AG10803 (cell line): ENCODE data around the gene LUZP2.
"Not testable (repeated sequence)": the region's sequence is repeated elsewhere in the genome, so short reads cannot be mapped to it uniquely, and the experiment has no call there.

Source experiments
- DNase-seq: peaks from one replicate; pipeline ENCODE4 v3.0.0; 2010; ENCODE audit warnings: low read depth
- H3K4me3 ChIP-seq: 2 replicates; pipeline ENCODE4 v1.5.1; 2011; ENCODE audit warnings: mild to moderate bottlenecking, low read length, control low read depth
- TF ChIP-seq, protein P1 (sequence below): conservative IDR thresholded peaks from 2 replicates; pipeline ENCODE4 v1.5.1; 2011; ENCODE audit warnings: mild to moderate bottlenecking, low read length, control low read depth, inconsistent platforms

The LUZP2 gene

DNA sequence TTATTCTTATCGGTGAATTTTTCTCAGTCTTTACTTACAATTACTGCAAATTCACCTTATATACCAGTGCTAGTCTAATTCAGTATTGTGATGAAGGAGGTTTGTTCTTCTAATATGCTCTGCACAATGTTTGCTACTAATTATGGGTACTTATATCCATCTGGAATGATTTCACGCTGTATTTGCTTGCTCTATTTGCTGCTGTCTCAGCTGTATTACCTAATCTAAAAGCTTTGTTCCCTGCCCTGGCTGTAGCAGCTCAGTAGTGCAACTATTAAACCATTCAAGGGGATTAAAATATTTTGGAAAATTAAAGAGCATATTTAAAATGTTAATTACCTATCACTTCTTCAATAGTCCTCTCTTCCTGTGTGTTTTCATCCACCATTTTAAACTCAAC, 375.3 kb downstream of the LUZP2 start:
- TF ChIP-seq, protein P1, sequence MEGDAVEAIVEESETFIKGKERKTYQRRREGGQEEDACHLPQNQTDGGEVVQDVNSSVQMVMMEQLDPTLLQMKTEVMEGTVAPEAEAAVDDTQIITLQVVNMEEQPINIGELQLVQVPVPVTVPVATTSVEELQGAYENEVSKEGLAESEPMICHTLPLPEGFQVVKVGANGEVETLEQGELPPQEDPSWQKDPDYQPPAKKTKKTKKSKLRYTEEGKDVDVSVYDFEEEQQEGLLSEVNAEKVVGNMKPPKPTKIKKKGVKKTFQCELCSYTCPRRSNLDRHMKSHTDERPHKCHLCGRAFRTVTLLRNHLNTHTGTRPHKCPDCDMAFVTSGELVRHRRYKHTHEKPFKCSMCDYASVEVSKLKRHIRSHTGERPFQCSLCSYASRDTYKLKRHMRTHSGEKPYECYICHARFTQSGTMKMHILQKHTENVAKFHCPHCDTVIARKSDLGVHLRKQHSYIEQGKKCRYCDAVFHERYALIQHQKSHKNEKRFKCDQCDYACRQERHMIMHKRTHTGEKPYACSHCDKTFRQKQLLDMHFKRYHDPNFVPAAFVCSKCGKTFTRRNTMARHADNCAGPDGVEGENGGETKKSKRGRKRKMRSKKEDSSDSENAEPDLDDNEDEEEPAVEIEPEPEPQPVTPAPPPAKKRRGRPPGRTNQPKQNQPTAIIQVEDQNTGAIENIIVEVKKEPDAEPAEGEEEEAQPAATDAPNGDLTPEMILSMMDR, result no peak
- no peak for DNase-seq
- no peak overlapping the region for H3K4me3 ChIP-seq

DNA sequence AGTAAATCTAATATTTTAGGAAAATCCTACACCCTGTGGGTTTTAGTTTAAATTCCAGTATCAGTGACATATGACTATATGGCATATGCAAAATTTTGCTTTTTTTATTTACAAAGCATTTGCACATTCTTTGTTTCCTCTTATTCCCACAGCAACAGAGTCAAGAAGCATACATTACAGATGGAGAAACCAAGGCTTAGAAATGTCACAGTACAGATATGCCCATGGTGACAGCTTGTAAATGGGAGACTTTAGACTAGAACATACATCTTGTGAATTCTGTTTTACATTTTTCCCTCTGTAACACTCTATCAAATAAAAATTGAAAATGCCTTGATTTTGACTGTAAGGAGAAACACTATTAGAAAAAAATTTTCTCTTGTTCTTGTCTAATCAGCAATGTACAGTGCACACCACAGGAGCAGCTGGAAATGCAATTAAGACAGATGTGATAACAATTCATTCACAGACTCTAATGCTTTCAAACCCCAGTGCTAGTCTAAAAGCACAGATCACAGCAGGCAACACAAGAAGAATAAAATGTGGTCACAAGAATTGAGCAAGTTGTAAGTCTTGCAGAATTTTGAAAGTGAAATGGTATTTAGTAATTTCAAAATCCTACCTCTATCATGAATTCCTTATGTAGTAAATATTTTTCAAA, 375.9 kb downstream of the LUZP2 start:
- TF ChIP-seq, protein P1, result no peak
- no peak for DNase-seq
- no peak overlapping the region for H3K4me3 ChIP-seq

DNA sequence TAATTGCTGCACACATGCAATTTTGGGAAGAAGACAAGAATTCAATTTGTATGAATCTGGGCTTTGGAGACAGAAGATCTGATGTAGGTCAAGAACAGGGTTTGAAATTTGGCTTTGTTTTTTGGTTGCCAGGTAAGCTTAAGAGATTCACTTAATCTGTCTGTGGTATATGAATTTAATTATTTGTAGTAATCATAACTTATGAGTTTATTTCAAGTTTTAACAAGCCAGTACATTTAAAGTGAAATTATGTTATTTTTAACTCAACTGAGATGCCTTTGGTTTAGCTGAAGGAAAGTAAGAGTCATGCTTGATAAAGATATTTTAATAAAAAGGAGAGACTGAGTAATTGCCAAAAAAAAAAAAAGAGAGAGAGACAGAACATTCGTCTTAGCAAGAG, 384.1 kb downstream of the LUZP2 start:
- no peak overlapping the region for H3K4me3 ChIP-seq
- TF ChIP-seq, protein P1, result no peak
- no peak for DNase-seq

DNA sequence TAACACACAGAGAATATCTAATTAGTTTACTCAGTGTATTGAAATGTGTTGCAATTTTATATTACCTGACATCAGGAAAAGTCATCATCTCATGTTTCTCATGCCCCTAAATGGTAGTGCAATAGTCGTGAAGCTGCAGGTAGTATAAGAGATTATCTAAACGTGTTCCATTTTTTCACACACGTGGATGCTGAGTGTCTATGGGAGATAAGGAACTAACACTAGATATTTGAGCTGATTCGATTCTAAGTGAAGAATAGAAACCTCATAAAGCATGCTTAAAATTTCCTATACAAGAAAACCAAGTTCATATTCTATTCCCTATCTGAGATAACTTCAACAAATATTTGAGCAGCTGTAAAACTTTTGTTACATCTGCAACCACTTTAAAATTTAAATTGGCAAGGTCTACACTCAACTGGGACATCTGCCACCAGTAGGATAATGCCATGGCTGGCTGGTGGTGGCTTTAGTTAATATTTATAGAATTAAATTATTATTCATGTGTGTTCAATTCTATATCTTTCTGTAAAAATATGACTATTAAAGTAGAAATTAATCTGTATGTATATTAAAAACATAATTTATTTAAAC, 388.8 kb downstream of the LUZP2 start:
- no peak overlapping the region for H3K4me3 ChIP-seq
- TF ChIP-seq, protein P1, result no peak
- DNase-seq, result no peak

DNA sequence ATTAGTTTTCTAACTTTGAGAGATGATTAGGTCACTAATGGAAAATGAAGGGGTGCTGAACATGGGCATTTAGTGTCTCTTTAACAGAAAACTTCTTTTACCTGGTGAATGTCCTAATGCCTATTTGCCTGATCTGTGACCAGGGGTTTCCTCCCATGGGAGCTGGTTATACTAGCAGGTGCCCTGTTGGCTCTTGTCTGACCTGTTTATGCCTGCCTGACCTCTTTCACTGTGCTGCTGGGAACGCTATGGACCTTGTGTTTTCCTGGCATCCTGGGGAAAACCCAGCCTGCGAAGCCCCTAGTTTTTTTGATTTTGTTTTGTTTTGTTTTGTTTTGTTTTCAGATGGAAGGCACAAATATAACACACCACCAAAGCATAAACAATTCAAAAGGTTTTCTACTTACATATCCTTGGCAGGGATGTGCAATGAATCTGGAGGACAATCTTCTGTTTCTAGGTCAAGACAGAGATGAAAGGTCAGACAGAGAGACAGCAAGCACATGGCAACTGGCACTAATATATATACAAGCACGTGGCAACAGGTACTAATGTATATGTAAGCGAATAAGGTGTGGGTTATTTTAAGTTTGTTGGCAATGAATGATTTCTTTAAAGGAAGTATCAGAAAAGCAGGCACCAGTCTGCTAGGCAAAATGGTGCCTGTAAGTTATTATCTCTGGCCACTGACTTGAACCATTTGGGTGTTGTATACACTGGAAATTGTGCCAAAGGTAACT, 390.2 kb downstream of the LUZP2 start:
- TF ChIP-seq, protein P1, result no peak
- DNase-seq, result no peak
- H3K4me3 ChIP-seq, result no peak overlapping the region

DNA sequence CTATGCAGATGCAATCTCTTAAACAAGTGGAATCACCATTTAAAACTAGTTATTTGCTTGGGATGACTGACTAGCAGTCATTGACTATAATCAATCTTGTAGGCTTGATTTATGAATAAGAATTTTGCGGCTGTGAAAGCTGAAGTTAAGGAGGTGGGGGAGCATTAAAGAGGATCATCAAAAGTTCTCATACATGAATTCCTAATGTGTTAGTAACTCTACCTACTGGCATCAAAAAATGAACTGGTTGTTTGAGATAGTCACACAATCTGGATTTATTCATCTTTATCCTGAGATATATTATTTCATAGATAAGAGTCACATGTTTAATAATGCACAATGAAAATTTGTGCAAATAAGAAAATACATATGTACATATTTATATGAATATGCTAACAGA, 393.6 kb downstream of the LUZP2 start:
- no peak for DNase-seq
- TF ChIP-seq, protein P1, result no peak
- no peak overlapping the region for H3K4me3 ChIP-seq

DNA sequence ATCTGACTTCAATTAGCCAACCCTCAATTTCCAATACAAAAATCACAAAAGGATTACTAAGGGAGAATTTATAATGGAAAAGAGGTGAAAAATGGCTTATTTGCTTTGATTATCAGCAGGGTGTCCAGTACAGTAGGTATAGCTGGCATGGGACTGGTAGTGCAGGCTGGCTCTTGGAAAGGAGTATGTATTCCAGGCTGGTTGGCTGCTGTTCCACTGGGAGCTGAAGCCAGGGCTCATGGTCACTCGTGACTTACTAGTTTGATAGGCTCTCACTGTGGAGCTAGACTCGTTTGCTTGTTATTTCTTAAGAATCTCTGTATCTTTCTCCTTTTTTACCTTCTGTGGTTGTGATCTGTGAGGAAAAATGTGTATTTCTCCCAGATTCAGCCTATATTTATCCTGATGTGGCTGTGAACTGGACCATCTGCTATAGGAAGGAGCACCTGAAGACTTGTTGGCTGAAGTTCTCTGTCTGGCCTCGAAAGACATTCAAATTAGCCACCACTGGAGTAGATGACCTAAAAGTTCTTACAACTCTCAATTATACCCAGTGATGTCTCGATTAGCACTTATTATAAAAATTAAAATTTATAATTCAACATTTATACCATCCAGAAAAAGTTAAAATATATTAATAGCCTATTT, 395.1 kb downstream of the LUZP2 start:
- not testable (repeated sequence) for DNase-seq, H3K4me3 ChIP-seq
